Colon (tissue), 2 donors: ENCODE measurements around the gene HTATIP2.
"Not testable (repeated sequence)": the region's sequence is repeated elsewhere in the genome, so short reads cannot be mapped to it uniquely, and the experiment has no call there.

ENCODE experiments used
- FAIRE-seq: peaks from 2 replicates; lab custom pipeline; 2012; peaks lifted over from hg19 to GRCh38; lab: Jason Lieb, UNC
- donor health status: control.
- donor health status: control.

Gene HTATIP2

GRCh38 chr11:20372081-20372626 lies 8.6 kb downstream of the HTATIP2 start:
- no peak for FAIRE-seq

- no peak for FAIRE-seq
Observed at GRCh38 chr11:20373147-20373546, 9.6 kb downstream of the HTATIP2 start.

GRCh38 chr11:20373568-20374209 lies 10.2 kb downstream of the HTATIP2 start:
- no peak for FAIRE-seq

- FAIRE-seq: no peak
Observed at GRCh38 chr11:20374741-20375300, 11.3 kb downstream of the HTATIP2 start.

GRCh38 chr11:20376162-20376730 lies 12.7 kb downstream of the HTATIP2 start:
- no peak for FAIRE-seq

GRCh38 chr11:20385996-20386395 lies 22.5 kb downstream of the HTATIP2 start:
- not testable (repeated sequence) for FAIRE-seq

- no peak for FAIRE-seq
Observed at GRCh38 chr11:20387261-20388095, 24.0 kb downstream of the HTATIP2 start, which contains the start of gene PRMT3. Gene PRMT3, plus strand, starts transcription at chr11:20387716. Its CDS starts 31 bp downstream, at chr11:20387747.

GRCh38 chr11:20388096-20389055 lies 24.9 kb downstream of the HTATIP2 start:
- no peak for FAIRE-seq

GRCh38 chr11:20397281-20397680 lies 33.8 kb downstream of the HTATIP2 start:
- FAIRE-seq: no peak

- no peak for FAIRE-seq
Observed at GRCh38 chr11:20399498-20399897, 36.0 kb downstream of the HTATIP2 start.

- FAIRE-seq: no peak
Observed at GRCh38 chr11:20403059-20403458, 39.5 kb downstream of the HTATIP2 start.

GRCh38 chr11:20406484-20406883 lies 43.0 kb downstream of the HTATIP2 start:
- no peak for FAIRE-seq

- FAIRE-seq: no peak
Observed at GRCh38 chr11:20407344-20407743, 43.8 kb downstream of the HTATIP2 start.

- no peak for FAIRE-seq
Observed at GRCh38 chr11:20415432-20415831, 51.9 kb downstream of the HTATIP2 start.

GRCh38 chr11:20417771-20418170 lies 54.3 kb downstream of the HTATIP2 start:
- FAIRE-seq: no peak

GRCh38 chr11:20421946-20422345 lies 58.4 kb downstream of the HTATIP2 start:
- no peak for FAIRE-seq

- no peak for FAIRE-seq
Observed at GRCh38 chr11:20429216-20429615, 65.7 kb downstream of the HTATIP2 start.
